Measurements from ENCODE around the gene RNF166. TPM values are rescaled to one million over a fixed set of nuclear protein-coding genes. Genes with fewer than 3 reads are reported as not detected.

Gene RNF166
- polyA plus RNA-seq, 1 donor: 16.0 TPM

- no peak for DNase-seq (ENCODE audit: low read depth)
Observed at GRCh38 chr16:88706965-88707826, 988 bp upstream of the RNF166 start.

DNA sequence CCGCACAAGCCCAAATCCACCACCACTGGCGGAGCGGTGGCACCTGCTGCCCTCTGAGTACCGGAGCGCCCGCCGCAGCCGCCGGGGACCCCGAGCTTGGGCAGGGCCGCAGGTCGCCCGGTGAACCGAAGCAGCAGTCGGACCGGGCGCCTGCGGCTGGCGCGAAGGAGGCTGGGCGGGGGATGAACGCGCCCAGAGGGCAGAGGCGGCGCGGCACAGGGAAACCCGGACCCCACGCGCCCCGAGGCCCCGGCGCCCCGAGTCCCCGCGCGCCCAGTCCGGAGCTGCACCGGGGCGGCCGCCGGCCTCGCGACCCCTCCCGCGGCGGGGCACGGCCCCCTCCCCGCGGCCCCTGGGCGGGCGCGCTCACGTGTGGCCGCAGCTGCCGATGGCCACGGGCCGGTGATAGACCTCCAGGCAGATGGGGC is 393 bp downstream of the RNF166 start:
- DNase-seq (ENCODE audit: low read depth): no peak

- no peak for DNase-seq (ENCODE audit: low read depth)
Observed at GRCh38 chr16:88705076-88705684, 1.0 kb downstream of the RNF166 start.

DNA sequence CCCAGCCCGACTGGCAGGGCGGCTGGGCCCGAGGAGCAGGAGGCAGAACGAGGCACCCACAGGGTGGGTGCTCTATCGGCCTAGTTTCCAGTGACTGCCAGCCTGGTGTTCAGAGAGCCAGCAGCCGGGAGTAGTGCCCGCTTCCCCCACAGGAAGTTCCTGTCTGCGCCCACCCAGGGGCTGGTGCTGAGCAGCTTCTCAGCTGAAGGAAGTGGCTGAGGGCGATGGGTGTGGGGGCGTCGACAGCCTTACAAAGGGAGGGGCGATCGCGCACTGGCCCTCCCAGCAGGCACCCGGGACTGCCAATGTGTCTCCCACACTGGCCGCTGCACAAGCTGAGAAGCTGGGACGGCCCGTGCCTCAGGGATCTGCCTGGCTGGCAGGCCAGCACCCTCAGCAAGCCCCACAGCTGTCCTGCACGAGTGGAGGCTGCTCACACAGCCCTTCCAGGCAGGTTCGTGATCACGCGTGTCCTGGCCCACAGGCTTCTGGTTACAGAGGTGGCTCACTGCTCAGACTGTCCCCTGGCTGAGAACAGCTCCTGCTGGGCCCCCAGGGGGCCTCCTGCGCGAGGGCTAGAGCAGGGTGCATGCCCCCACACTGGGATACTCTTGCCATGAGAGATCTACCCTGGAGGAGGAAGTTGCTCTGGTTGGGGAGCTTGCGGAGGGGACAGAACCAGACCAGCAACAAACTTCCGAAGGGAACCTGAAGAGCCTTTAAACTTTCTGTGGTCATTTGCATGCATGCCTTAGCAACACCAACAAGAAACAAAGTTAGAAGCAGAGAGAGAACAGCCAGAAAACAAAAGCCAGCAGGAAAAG is 2.5 kb downstream of the RNF166 start:
- DNase-seq (ENCODE audit: low read depth): no peak

GRCh38 chr16:88702371-88703210 is 3.6 kb downstream of the RNF166 start:
- DNase-seq (ENCODE audit: low read depth): no peak

GRCh38 chr16:88701581-88702370 is 4.4 kb downstream of the RNF166 start:
- DNase-seq (ENCODE audit: low read depth): no peak

- DNase-seq (ENCODE audit: low read depth): no peak
Observed at GRCh38 chr16:88700636-88701482, 5.3 kb downstream of the RNF166 start.

GRCh38 chr16:88700322-88700635 is 5.9 kb downstream of the RNF166 start:
- DNase-seq (ENCODE audit: low read depth): no peak

DNA sequence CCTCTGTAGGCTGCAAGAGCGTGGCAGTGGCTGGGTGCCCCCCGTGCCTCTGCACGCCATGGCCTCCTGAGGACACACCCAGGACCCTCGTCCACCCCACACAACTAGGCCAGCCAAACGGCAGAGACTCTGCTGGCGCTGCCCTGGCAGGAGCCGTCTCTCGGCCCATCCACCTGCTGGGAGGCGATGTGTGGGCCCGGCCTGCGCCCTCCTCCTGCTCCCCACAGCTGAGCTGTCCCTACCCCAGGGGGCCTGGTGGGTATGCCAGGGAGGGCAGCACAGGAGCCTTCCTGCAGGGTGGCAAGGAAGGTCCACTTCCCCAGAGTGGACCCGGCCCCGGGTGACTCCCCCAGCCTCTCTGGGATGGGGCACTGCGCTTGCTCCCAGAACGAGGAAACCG is 7.0 kb downstream of the RNF166 start:
- DNase-seq (ENCODE audit: low read depth): no peak

- no peak for DNase-seq (ENCODE audit: low read depth)
Observed at GRCh38 chr16:88698646-88699045, 7.6 kb downstream of the RNF166 start.

- no peak for DNase-seq (ENCODE audit: low read depth)
Observed at GRCh38 chr16:88697831-88698615, 8.2 kb downstream of the RNF166 start.

GRCh38 chr16:88697116-88697830 is 8.9 kb downstream of the RNF166 start:
- DNase-seq (ENCODE audit: low read depth): no peak

GRCh38 chr16:88696441-88696840 is 9.8 kb downstream of the RNF166 start:
- DNase-seq (ENCODE audit: low read depth): no peak

DNA sequence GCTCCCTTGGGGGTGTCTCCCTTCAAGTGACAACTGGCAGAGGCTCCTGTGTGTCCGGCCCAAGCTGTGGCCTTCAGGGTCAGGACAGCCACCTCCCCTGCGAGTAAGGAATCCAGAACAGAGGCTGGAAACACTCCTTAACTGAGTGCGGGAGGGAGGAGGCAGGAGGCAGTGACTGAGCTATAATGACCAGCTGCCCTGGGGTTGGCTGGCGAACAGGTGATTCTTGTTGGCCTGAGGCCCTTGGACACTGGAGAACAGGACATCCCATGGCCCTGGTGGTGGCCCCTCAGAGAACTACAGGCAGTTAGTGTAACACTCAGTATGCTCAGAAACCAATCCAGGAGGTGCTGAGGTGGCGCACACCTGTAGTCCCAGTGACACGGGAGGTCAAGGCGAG is 10.5 kb downstream of the RNF166 start:
- DNase-seq (ENCODE audit: low read depth): no peak

GRCh38 chr16:88695218-88695617 is 11.0 kb downstream of the RNF166 start:
- no peak for DNase-seq (ENCODE audit: low read depth)

- DNase-seq (ENCODE audit: low read depth): no peak
Observed at GRCh38 chr16:88694221-88695087, 11.8 kb downstream of the RNF166 start.

GRCh38 chr16:88693420-88694177 is 12.6 kb downstream of the RNF166 start:
- no peak for DNase-seq (ENCODE audit: low read depth)
